ENCODE measurements around the gene ANKRD35.

GRCh38 chr1:145901312-145902021 lies 15.8 kb upstream of the ANKRD35 start:
- TF ChIP-seq CTCF (optimal IDR thresholded peaks at IDR 0.05 in 1 of 3, IDR thresholded peaks at IDR 0.05 in 1 of 3, conservative IDR thresholded peaks at IDR 0.05 in 1 of 3; ENCODE audit: extremely low read depth in 1 of 3, insufficient read depth in 2 of 3, low read length in 3 of 3) (peak in 1 of 3 experiments; percentile 6), EZH2 (IDR thresholded peaks at IDR 0.05; ENCODE audit: low read length) (no peak)

Data from keratinocyte (primary cell).